ENCODE measurements around the gene SWI5.

Gene SWI5

GRCh38 chr9:128271112-128271511 is 5.0 kb upstream of the SWI5 start:
- Histone ChIP-seq H4K20me1 (ENCODE audit: control insufficient read depth, insufficient read depth, low read depth, low read length) (no peaks in the 10 kb centered on the region), H3K27me3 (ENCODE audit: control insufficient read depth, low read length) (no peaks in the 10 kb centered on the region), H3K9me3 (ENCODE audit: control insufficient read depth, insufficient read depth, low read length) (no peaks in the 10 kb centered on the region), H3K79me2 (ENCODE audit: control insufficient read depth, low read length) (peaks cover 10% of the 10 kb centered on the region), H3K4me1 (ENCODE audit: control insufficient read depth, low read length) (peaks cover 8% of the 10 kb centered on the region), H3K4me3 (ENCODE audit: low read length) (no peak overlapping the region), H3K36me3 (ENCODE audit: control insufficient read depth, low read length) (peaks cover 9% of the 10 kb centered on the region), H3F3A (ENCODE audit: control insufficient read depth, insufficient read depth) (no peaks in the 10 kb centered on the region), H3K4me2 (ENCODE audit: low read length) (no peak overlapping the region), H3K9me2 (replicated peaks; ENCODE audit: control insufficient read depth, low read length) (no peaks in the 10 kb centered on the region), H3K27ac (ENCODE audit: low read depth, low read length) (no peak overlapping the region)
- no peak for TF ChIP-seq CTCF (IDR thresholded peaks at IDR 0.05; ENCODE audit: low read depth, low read length, poor library complexity, severe bottlenecking)
- no peak for TF ChIP-seq EZH2phosphoT487 (IDR thresholded peaks at IDR 0.05; ENCODE audit: borderline replicate concordance, low read length)

DNA sequence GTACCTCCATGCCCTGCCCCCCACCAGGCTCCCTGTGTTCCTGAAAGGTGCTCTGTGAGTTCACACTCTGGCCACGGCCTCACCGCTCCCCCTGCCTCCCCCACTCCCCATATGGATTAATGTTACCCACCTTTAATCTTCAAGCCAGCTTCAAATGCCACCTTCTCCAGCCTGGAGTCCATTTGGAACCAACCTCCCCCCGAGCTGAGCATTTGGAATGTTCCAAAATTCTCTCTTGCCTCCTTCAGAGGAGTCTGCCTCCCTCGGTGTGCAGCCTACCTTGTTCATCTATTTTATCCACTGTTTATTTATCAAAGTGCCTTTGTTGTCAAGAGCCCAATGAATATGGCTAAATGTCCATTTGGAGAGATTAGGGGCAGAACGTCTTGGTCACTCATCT is 4.6 kb upstream of the SWI5 start:
- Histone ChIP-seq H3K27ac (ENCODE audit: low read depth, low read length) (no peak overlapping the region), H3K36me3 (ENCODE audit: control insufficient read depth, low read length) (peaks cover 9% of the 10 kb centered on the region), H4K20me1 (ENCODE audit: control insufficient read depth, insufficient read depth, low read depth, low read length) (no peaks in the 10 kb centered on the region), H3K9me3 (ENCODE audit: control insufficient read depth, insufficient read depth, low read length) (no peaks in the 10 kb centered on the region), H3K4me3 (ENCODE audit: low read length) (no peak overlapping the region), H3K9me2 (replicated peaks; ENCODE audit: control insufficient read depth, low read length) (no peaks in the 10 kb centered on the region), H3K4me1 (ENCODE audit: control insufficient read depth, low read length) (peaks cover 8% of the 10 kb centered on the region), H3K27me3 (ENCODE audit: control insufficient read depth, low read length) (no peaks in the 10 kb centered on the region), H3F3A (ENCODE audit: control insufficient read depth, insufficient read depth) (no peaks in the 10 kb centered on the region), H3K4me2 (ENCODE audit: low read length) (no peak overlapping the region), H3K79me2 (ENCODE audit: control insufficient read depth, low read length) (peaks cover 14% of the 10 kb centered on the region)
- TF ChIP-seq CTCF (IDR thresholded peaks at IDR 0.05; ENCODE audit: low read depth, low read length, poor library complexity, severe bottlenecking) (no peak), EZH2phosphoT487 (IDR thresholded peaks at IDR 0.05; ENCODE audit: borderline replicate concordance, low read length) (no peak)

DNA sequence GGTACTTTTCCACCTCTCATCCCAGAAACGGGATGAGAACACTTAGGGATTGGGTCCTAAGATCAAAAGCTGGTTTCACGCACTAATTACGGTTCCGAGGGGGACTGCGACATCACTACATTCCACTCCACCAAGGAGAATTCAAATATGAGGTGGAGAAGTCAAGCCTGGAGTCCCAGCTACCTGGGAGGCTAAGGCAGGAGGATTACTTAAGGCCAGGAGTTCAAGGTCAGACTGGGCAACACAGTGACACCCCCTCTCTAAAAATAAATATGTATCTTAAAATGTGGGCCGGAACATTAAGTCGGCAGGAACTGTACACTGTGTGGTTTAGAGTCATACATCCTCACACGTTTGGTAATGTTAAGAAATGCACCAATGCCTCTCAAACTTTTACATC is 1.8 kb upstream of the SWI5 start:
- Histone ChIP-seq H3K4me3 (ENCODE audit: low read length) (no peak overlapping the region), H3K9me3 (ENCODE audit: control insufficient read depth, insufficient read depth, low read length) (no peaks in the 10 kb centered on the region), H3K4me2 (ENCODE audit: low read length) (no peak overlapping the region), H3F3A (ENCODE audit: control insufficient read depth, insufficient read depth) (no peaks in the 10 kb centered on the region), H3K36me3 (ENCODE audit: control insufficient read depth, low read length) (peaks cover 9% of the 10 kb centered on the region), H4K20me1 (ENCODE audit: control insufficient read depth, insufficient read depth, low read depth, low read length) (no peaks in the 10 kb centered on the region), H3K4me1 (ENCODE audit: control insufficient read depth, low read length) (peaks cover 15% of the 10 kb centered on the region), H3K27ac (ENCODE audit: low read depth, low read length) (no peak overlapping the region), H3K9me2 (replicated peaks; ENCODE audit: control insufficient read depth, low read length) (no peaks in the 10 kb centered on the region), H3K79me2 (ENCODE audit: control insufficient read depth, low read length) (peaks cover 19% of the 10 kb centered on the region), H3K27me3 (ENCODE audit: control insufficient read depth, low read length) (no peaks in the 10 kb centered on the region)
- TF ChIP-seq EZH2phosphoT487 (IDR thresholded peaks at IDR 0.05; ENCODE audit: borderline replicate concordance, low read length) (no peak), CTCF (IDR thresholded peaks at IDR 0.05; ENCODE audit: low read depth, low read length, poor library complexity, severe bottlenecking) (no peak)

Data from DOHH2 (cell line).